ENCODE data around the gene BANP.
"Not testable (repeated sequence)": the region's sequence is repeated elsewhere in the genome, so short reads cannot be mapped to it uniquely, and the experiment has no call there.

The BANP gene

GRCh38 chr16:87926246-87927194 lies 24.7 kb upstream of the BANP start:
- no peak for DNase-seq (ENCODE audit: low read depth, low spot score)

- no peak for DNase-seq (ENCODE audit: low read depth, low spot score)
Observed at GRCh38 chr16:87927195-87927562, 24.1 kb upstream of the BANP start.

DNA sequence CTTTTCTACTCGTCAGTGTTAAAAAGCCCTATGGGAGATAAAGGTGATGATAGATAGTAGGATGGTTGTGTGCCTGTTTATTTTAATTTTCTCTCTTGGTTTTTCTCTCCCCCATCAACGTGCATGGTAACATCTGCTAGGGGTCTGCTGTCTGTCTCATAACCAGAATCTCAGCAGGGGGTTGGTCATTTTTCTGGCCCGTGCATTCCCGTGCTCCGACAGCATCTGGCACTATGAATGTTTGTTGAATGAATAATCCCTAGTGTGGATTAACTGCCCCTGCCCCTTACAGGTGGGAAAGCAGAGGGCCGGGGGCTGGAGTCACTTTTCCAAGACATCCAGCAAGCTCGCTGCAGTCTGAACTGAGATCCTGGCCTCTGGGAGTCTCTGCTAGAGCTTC lies 21.2 kb upstream of the BANP start:
- no peak for DNase-seq (ENCODE audit: low read depth, low spot score)

DNA sequence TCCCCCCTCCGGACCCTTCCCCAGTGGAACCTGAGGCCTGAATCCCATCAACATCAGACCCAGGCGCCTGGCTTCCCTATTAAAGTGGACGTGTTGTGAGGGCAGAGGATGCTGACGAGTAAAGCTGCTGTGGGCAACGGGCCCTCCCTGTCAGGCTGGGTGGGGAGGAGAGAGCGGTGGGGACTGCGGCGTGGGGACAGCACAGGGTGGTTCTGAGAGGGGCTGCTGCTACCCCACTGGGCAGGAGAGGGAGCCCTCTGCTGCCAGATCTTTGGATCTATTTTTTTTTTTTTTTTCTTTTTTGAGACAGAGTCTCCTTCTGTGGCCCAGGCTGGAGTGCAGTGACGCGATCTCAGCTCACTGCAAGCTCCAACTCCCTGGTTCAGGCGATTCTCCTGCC lies 20.8 kb upstream of the BANP start:
- no peak for DNase-seq (ENCODE audit: low read depth, low spot score)

DNA sequence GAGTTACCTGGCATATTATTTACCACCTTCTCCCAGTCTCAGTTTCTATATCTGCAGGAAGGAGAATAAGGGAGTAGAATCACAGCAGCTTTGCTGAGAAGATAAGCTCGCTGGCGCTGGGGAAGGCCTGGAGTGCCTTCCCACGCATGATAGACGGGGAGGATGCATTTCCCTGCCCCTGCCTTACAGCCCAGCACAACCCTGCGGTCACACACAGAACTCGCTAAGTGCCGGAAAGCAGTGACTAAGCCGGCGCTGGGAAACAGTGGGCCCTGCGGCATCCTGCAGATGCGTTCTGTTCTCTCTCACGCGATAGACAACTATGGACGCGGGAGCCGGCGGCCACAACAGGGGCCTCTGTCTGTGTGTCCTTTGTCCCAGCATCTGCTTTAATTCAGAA lies 19.7 kb upstream of the BANP start:
- DNase-seq (ENCODE audit: low read depth, low spot score) = no peak

- not testable (repeated sequence) for DNase-seq (ENCODE audit: low read depth, low spot score)
Observed at GRCh38 chr16:87932475-87933139, 18.6 kb upstream of the BANP start.

DNA sequence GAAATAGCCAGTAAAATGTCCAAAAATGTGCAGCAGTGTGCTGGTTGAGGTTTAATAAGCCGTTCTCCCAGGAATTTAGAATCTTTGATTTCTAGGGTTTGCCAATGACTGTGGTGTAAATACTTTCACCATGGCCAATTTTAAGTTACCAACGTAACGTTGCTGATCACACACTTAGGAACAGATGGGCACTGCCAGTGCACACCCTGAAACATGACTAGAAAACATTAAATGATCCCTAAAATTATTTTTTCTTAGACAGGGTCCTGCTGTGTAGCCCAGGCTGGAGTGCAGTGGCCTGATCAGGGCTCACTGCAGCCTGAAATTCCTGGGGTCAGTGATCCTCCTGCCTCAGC lies 18.1 kb upstream of the BANP start:
- no peak for DNase-seq (ENCODE audit: low read depth, low spot score)

- DNase-seq (ENCODE audit: low read depth, low spot score) = not testable (repeated sequence)
Observed at GRCh38 chr16:87934752-87935425, 16.3 kb upstream of the BANP start.

DNA sequence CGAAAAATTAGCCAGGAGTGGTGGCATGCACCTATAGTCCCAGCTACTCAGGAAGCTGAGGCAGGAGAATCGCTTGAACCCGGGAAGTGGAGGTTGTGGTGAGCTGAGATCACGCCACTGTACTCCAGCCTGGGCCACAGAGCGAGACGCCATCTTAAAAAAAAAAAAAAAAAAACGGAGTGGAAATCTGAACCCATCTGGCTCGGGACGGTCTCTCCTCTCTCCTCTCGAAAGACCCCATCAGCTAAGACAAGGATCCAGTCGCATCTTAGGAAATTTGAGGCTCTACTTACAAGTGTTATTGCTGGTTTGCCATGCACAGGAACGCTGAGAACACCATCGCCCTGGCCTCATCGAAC lies 15.2 kb upstream of the BANP start:
- DNase-seq (ENCODE audit: low read depth, low spot score) = not testable (repeated sequence)

DNA sequence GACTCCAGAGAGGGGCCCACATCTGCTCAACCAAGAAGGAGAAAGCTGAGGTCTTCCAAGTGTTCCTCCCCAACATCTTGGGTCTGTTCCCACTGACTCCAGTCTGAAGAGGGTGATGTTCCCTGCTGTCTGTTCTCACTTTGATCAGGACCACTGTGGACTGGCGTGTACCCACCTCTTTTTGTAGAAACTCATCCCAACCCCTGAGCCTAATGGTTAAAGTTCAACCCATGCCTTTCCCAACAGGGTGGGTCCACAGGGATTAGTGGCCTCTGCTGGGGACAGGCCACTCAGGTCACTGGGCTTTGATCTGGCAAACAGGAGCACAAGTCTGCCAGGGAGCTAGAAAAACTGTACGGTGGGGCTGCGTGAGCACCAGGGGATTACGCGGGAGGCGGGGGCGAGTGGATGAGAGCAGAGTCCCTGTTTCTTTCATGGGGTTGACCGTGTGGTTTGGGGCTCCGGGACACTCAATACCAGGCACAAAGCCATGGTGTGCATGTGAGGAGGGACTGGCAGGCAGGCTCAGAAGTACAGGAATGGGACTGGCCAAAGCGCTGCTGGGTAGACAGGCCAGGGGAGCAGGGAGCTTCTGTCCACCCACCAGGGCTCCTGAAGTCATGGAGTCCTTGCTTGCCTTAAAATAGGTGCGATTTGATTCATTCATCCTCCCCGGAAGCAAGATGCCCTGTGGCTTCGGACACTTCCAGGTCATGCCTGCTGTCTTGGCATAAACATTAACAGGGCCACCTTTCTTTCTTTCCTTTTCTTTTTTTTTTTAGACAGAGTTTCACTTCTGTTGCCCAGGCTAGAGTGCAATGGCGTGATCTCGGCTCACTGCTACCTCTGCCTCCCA lies 14.6 kb upstream of the BANP start, which contains the start of gene CA5A:
Gene CA5A (minus strand): TSS at position 155 of the 856 bp plus-strand sequence. CDS start 79 bp downstream, at position 76.
- DNase-seq (ENCODE audit: low read depth, low spot score) = no peak

DNA sequence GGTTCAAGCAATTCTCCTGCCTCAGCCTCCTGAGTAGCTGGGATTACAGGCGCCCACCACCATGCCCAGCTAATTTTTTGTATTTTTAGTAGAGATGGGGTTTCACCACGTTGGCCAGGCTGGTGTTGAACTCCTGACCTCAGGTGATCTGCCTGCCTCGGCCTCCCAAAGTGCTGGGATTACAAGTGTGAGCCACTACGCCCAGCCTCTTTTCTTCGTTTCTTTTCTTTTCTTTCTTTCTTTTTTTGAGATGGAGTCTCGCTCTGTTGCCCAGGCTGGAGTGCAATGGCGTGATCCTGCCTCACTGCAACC lies 14.0 kb upstream of the BANP start:
- not testable (repeated sequence) for DNase-seq (ENCODE audit: low read depth, low spot score)

GRCh38 chr16:87938412-87938949 lies 12.8 kb upstream of the BANP start:
- DNase-seq (ENCODE audit: low read depth, low spot score) = no peak

GRCh38 chr16:87939562-87940423 lies 11.4 kb upstream of the BANP start:
- DNase-seq (ENCODE audit: low read depth, low spot score) = no peak

DNA sequence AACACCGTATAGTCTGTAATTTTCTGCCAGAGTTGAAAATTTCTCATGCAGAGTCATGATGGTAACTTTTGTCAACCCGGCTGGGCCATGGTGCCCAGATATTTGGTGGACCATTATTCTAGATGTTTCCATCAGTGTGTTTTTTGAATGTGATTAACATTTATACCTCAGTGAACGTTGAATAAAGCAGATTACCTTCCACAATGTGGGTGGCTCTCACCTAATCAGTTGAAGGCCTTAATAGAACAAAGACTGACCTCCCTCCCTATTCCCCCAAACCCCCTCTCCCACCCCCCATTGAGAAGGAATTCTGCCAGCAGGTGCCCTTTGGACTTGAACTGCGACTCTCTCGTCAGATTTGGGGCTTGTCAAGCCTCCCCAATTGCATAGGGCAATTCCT lies 8.6 kb upstream of the BANP start:
- DNase-seq (ENCODE audit: low read depth, low spot score) = no peak

DNA sequence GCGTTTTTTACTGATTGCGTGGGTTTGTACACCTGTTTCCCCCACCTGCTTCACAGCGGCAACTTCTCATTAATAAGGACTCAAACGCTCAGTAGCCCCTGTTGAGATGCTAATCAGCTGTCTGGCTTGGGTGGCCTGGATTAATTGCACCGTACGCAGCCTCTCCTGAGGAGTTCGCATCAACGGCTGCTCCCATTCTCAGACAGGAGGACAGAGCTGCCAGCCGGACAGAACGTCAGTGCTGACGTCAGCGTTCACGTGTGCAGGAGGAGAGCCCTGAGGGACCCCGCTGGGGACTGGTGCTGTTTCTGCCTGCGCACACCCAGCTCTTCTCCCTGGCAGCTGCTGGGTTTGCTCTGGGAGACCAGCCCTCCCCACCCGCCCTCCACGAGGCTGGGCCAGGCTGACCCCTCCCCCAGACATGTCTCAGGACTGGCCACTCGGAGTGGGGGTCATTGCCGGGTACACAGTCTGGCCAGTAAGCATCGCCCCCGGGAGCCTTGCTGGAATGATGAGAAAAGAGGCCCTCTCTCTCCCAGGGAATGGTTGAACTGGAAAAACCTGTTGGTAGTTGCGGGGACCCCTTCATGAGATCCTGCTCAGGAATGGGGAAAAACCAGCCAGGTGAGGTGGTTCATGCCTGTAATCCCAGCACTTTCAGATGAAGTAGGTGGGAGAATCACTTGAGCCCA lies 5.7 kb upstream of the BANP start:
- DNase-seq (ENCODE audit: low read depth, low spot score) = peak; percentile 53

GRCh38 chr16:87946596-87947347 lies 4.5 kb upstream of the BANP start:
- DNase-seq (ENCODE audit: low read depth, low spot score) = no peak

GRCh38 chr16:87947356-87948118 lies 3.7 kb upstream of the BANP start:
- DNase-seq (ENCODE audit: low read depth, low spot score) = no peak

- DNase-seq (ENCODE audit: low read depth, low spot score) = no peak
Observed at GRCh38 chr16:87948119-87948545, 3.1 kb upstream of the BANP start.

All from brain pericyte (primary cell).